Karpas-422 (cell line): Measurements from ENCODE around the gene PPP1R1A. TPM values are rescaled to one million over a fixed set of nuclear protein-coding genes. Genes with fewer than 3 reads are reported as not detected.

Experiments
- DNase-seq: peaks from one replicate; pipeline ENCODE4 v3.0.0-alpha.2; 2015
- H2AFZ ChIP-seq: fragments of 200-600 bp; sonication (generic); 2 replicates; pipeline ENCODE4 v1.6.1; 2014; ENCODE audit warnings: antibody characterized with exemption, low read length, mixed read lengths
- H3K27ac ChIP-seq: fragments of 200-600 bp; sonication (generic); 2 replicates; pipeline ENCODE4 v1.5.1; 2014; ENCODE audit warnings: mild to moderate bottlenecking, low read length, moderate library complexity
- H3K27me3 ChIP-seq: fragments of 200-600 bp; sonication (generic); 2 replicates; pipeline ENCODE4 v1.6.1; 2014; ENCODE audit warnings: low read length, mixed read lengths
- H3K36me3 ChIP-seq: fragments of 200-600 bp; sonication (generic); 2 replicates; pipeline ENCODE4 v1.6.1; 2014; ENCODE audit warnings: low read length, mixed read lengths; ENCODE audit not compliant: insufficient read depth
- H3K4me1 ChIP-seq: fragments of 200-600 bp; sonication (generic); 2 replicates; pipeline ENCODE4 v1.6.1; 2014; ENCODE audit warnings: mild to moderate bottlenecking, low read length, mixed read lengths
- H3K4me2 ChIP-seq: fragments of 200-600 bp; sonication (generic); 2 replicates; pipeline ENCODE4 v1.6.1; 2014; ENCODE audit warnings: low read length, low read depth, mild to moderate bottlenecking; ENCODE audit not compliant: poor library complexity, severe bottlenecking
- H3K4me3 ChIP-seq: fragments of 200-600 bp; sonication (generic); 2 replicates; pipeline ENCODE4 v1.5.1; 2014; ENCODE audit warnings: mild to moderate bottlenecking, antibody characterized with exemption, low read length, mixed read lengths
- H3K79me2 ChIP-seq: fragments of 200-600 bp; sonication (generic); 2 replicates; pipeline ENCODE4 v1.6.1; 2014; ENCODE audit warnings: mild to moderate bottlenecking, low read length, mixed read lengths
- H3K9ac ChIP-seq: fragments of 200-600 bp; sonication (generic); 2 replicates; pipeline ENCODE4 v1.6.0; 2014; ENCODE audit warnings: low read length
- H3K9me2 ChIP-seq: fragments of 200-600 bp; sonication (generic), shearing (Covaris generic); replicated peaks from 2 replicates; pipeline ENCODE4 v1.6.0; 2014; ENCODE audit warnings: mild to moderate bottlenecking, low read length, moderate library complexity; ENCODE audit not compliant: insufficient read depth
- H3K9me3 ChIP-seq: fragments of 300-700, 200-600 bp; sonication (generic); 2 replicates; pipeline ENCODE4 v1.6.1; 2014; ENCODE audit warnings: low read length, mixed read lengths
- H4K20me1 ChIP-seq: fragments of 200-600 bp; sonication (generic); 2 replicates; pipeline ENCODE4 v1.6.1; 2014; ENCODE audit warnings: mild to moderate bottlenecking, antibody characterized with exemption, low read length, low read depth; ENCODE audit not compliant: insufficient read depth
- total RNA-seq: library from RNA; depleted of rRNA; stranded (reverse); fragments of >200 nt; shearing (Covaris generic); gene quantifications from 2 replicates; pipeline ENCODE4 v1.2.3, GENCODE V29; 2014; ENCODE audit warnings: low replicate concordance

The PPP1R1A gene
- total RNA-seq, 1 experiment from 2014 or later = not detected

- Histone ChIP-seq H4K20me1 (no peaks in the 10 kb centered on the region), H3K9me3 (no peaks in the 10 kb centered on the region)
Observed at GRCh38 chr12:54555670-54556257, 32.7 kb downstream of the PPP1R1A start.

GRCh38 chr12:54549774-54550451, 38.5 kb downstream of the PPP1R1A start:
- Histone ChIP-seq H3K27me3 (no peaks in the 10 kb centered on the region), H3K27ac (no peak overlapping the region), H3K4me2 (no peak overlapping the region), H3K9me2 (no peaks in the 10 kb centered on the region), H3K4me3 (no peak overlapping the region), H3K36me3 (peaks cover 9% of the 10 kb centered on the region), H3K9me3 (no peaks in the 10 kb centered on the region), H3K9ac (no peak overlapping the region), H4K20me1 (no peaks in the 10 kb centered on the region), H3K79me2 (no peaks in the 10 kb centered on the region), H2AFZ (no peak overlapping the region), H3K4me1 (no peaks in the 10 kb centered on the region)
- no peak for DNase-seq

More at GRCh38 chr12:54555670-54556257, 32.7 kb downstream of the PPP1R1A start:
- Histone ChIP-seq H3K4me2 (no peak overlapping the region), H3K27me3 (no peaks in the 10 kb centered on the region), H3K79me2 (no peaks in the 10 kb centered on the region), H3K27ac (no peak overlapping the region), H3K9ac (no peak overlapping the region), H3K9me2 (no peaks in the 10 kb centered on the region), H3K4me3 (no peak overlapping the region), H3K36me3 (peaks cover 7% of the 10 kb centered on the region), H3K4me1 (peaks cover 14% of the 10 kb centered on the region), H2AFZ (no peak overlapping the region)
- no peak for DNase-seq

- no peaks in the 10 kb centered on the region for H3K79me2 ChIP-seq
- H3K4me2 ChIP-seq = no peak overlapping the region
- no peaks in the 10 kb centered on the region for H3K9me3 ChIP-seq
- H3K27me3 ChIP-seq = no peaks in the 10 kb centered on the region
- no peak overlapping the region for H3K27ac ChIP-seq
- H4K20me1 ChIP-seq = no peaks in the 10 kb centered on the region
- H3K36me3 ChIP-seq = peaks cover 25% of the 10 kb centered on the region; the same call in 1 of the 2 replicates
- no peak overlapping the region for H2AFZ ChIP-seq
- H3K4me3 ChIP-seq = no peak overlapping the region
- no peak for DNase-seq
- no peak overlapping the region for H3K9ac ChIP-seq
- H3K4me1 ChIP-seq = no peaks in the 10 kb centered on the region
- H3K9me2 ChIP-seq = no peaks in the 10 kb centered on the region
Observed at GRCh38 chr12:54546511-54546910, 41.9 kb downstream of the PPP1R1A start.

- peaks cover 27% of the 10 kb centered on the region; the same call in 1 of the 2 replicates for H3K36me3 ChIP-seq
- H4K20me1 ChIP-seq = no peaks in the 10 kb centered on the region
- H3K9ac ChIP-seq = no peak overlapping the region
Observed at GRCh38 chr12:54544743-54545142, 43.7 kb downstream of the PPP1R1A start.

GRCh38 chr12:54543526-54543925, 44.9 kb downstream of the PPP1R1A start:
- Histone ChIP-seq H3K4me1 (no peaks in the 10 kb centered on the region), H3K79me2 (no peaks in the 10 kb centered on the region), H3K27ac (no peak overlapping the region), H3K27me3 (no peaks in the 10 kb centered on the region), H3K4me3 (no peak overlapping the region), H3K36me3 (peaks cover 33% of the 10 kb centered on the region; the same call in 1 of the 2 replicates), H4K20me1 (no peaks in the 10 kb centered on the region), H3K9me2 (no peaks in the 10 kb centered on the region), H2AFZ (no peak overlapping the region), H3K4me2 (no peak overlapping the region), H3K9ac (no peak overlapping the region), H3K9me3 (no peaks in the 10 kb centered on the region)
- DNase-seq = no peak

More at GRCh38 chr12:54544743-54545142, 43.7 kb downstream of the PPP1R1A start:
- DNase-seq = no peak
- Histone ChIP-seq H3K4me1 (no peaks in the 10 kb centered on the region), H3K79me2 (no peaks in the 10 kb centered on the region), H3K27ac (no peak overlapping the region), H3K9me3 (no peaks in the 10 kb centered on the region), H3K4me2 (no peak overlapping the region), H3K4me3 (no peak overlapping the region), H3K27me3 (no peaks in the 10 kb centered on the region), H3K9me2 (no peaks in the 10 kb centered on the region), H2AFZ (no peak overlapping the region)

GRCh38 chr12:54541751-54542290, 46.6 kb downstream of the PPP1R1A start:
- Histone ChIP-seq H3K27ac (no peak overlapping the region), H2AFZ (no peak overlapping the region), H4K20me1 (no peaks in the 10 kb centered on the region), H3K4me2 (no peak overlapping the region), H3K9ac (no peak overlapping the region), H3K4me3 (no peak overlapping the region), H3K4me1 (no peaks in the 10 kb centered on the region), H3K9me3 (no peaks in the 10 kb centered on the region), H3K27me3 (no peaks in the 10 kb centered on the region), H3K9me2 (no peaks in the 10 kb centered on the region), H3K79me2 (no peaks in the 10 kb centered on the region), H3K36me3 (peaks cover 45% of the 10 kb centered on the region; the same call in 1 of the 2 replicates)
- no peak for DNase-seq

- H2AFZ ChIP-seq = no peak overlapping the region
- no peak overlapping the region for H3K4me2 ChIP-seq
- H3K79me2 ChIP-seq = no peaks in the 10 kb centered on the region
- DNase-seq = no peak
- H3K9ac ChIP-seq = no peak overlapping the region
- peaks cover 55% of the 10 kb centered on the region; the same call in 1 of the 2 replicates for H3K36me3 ChIP-seq
- no peak overlapping the region for H3K4me3 ChIP-seq
- H3K9me2 ChIP-seq = no peaks in the 10 kb centered on the region
- no peaks in the 10 kb centered on the region for H3K9me3 ChIP-seq
- no peaks in the 10 kb centered on the region for H3K27me3 ChIP-seq
- peaks cover 5% of the 10 kb centered on the region for H3K4me1 ChIP-seq
- H3K27ac ChIP-seq = no peak overlapping the region
- H4K20me1 ChIP-seq = no peaks in the 10 kb centered on the region
Observed at GRCh38 chr12:54538136-54538700, 50.2 kb downstream of the PPP1R1A start.

- DNase-seq = no peak
- H3K36me3 ChIP-seq = peaks cover 62% of the 10 kb centered on the region; the same call in 1 of the 2 replicates
- peaks cover 5% of the 10 kb centered on the region for H3K4me1 ChIP-seq
- H3K79me2 ChIP-seq = no peaks in the 10 kb centered on the region
- no peaks in the 10 kb centered on the region for H4K20me1 ChIP-seq
- no peak overlapping the region for H3K27ac ChIP-seq
- H3K9me2 ChIP-seq = no peaks in the 10 kb centered on the region
- no peak overlapping the region for H2AFZ ChIP-seq
- H3K4me2 ChIP-seq = no peak overlapping the region
- no peak overlapping the region for H3K9ac ChIP-seq
- no peak overlapping the region for H3K4me3 ChIP-seq
- H3K9me3 ChIP-seq = no peaks in the 10 kb centered on the region
- no peaks in the 10 kb centered on the region for H3K27me3 ChIP-seq
Observed at GRCh38 chr12:54535474-54535873, 53.0 kb downstream of the PPP1R1A start.
